Activated naive CD4-positive, alpha-beta T cell treated with anti-CD3 and anti-CD28 coated beads, Interleukin-2, amount 50 U/mL, for 16 hours (primary cell): ENCODE measurements around the gene TNKS1BP1.
"Not testable (repeated sequence)": the region's sequence is repeated elsewhere in the genome, so short reads cannot be mapped to it uniquely, and the experiment has no call there.

Experiments
- DNase-seq: peaks from one replicate; pipeline ENCODE4 v3.0.0-alpha.2; 2020

TNKS1BP1 gene

GRCh38 chr11:57324886-57325734 is at the start of gene TNKS1BP1:
Gene TNKS1BP1, minus strand, starts transcription at chr11:57324952. Its CDS starts 3,067 bp downstream, at chr11:57321885.
- DNase-seq, result peak; percentile 92

- DNase-seq, result no peak
Measured at GRCh38 chr11:57373146-57373545, 48.4 kb upstream of the TNKS1BP1 start.

- DNase-seq, result no peak
Measured at GRCh38 chr11:57370941-57371340, 46.2 kb upstream of the TNKS1BP1 start.

GRCh38 chr11:57370251-57370650 is 45.5 kb upstream of the TNKS1BP1 start:
- DNase-seq, result no peak

- no peak for DNase-seq
Measured at GRCh38 chr11:57368845-57369232, 44.1 kb upstream of the TNKS1BP1 start.

GRCh38 chr11:57368106-57368844 is 43.5 kb upstream of the TNKS1BP1 start:
- no peak for DNase-seq

- DNase-seq, result no peak
Measured at GRCh38 chr11:57364851-57365660, 40.3 kb upstream of the TNKS1BP1 start.

GRCh38 chr11:57363131-57364080 is 38.7 kb upstream of the TNKS1BP1 start:
- DNase-seq, result no peak

GRCh38 chr11:57361926-57362325 is 37.2 kb upstream of the TNKS1BP1 start:
- DNase-seq, result no peak

- not testable (repeated sequence) for DNase-seq
Measured at GRCh38 chr11:57361420-57361819, 36.7 kb upstream of the TNKS1BP1 start.

- DNase-seq, result no peak
Measured at GRCh38 chr11:57360991-57361390, 36.2 kb upstream of the TNKS1BP1 start.

GRCh38 chr11:57359896-57360690 is 35.3 kb upstream of the TNKS1BP1 start:
- no peak for DNase-seq

- no peak for DNase-seq
Measured at GRCh38 chr11:57359396-57359795, 34.6 kb upstream of the TNKS1BP1 start.

GRCh38 chr11:57358991-57359390 is 34.2 kb upstream of the TNKS1BP1 start:
- DNase-seq, result no peak

GRCh38 chr11:57358543-57358961 is 33.8 kb upstream of the TNKS1BP1 start:
- no peak for DNase-seq

GRCh38 chr11:57357856-57358255 is 33.1 kb upstream of the TNKS1BP1 start:
- no peak for DNase-seq

GRCh38 chr11:57357310-57357709 is 32.6 kb upstream of the TNKS1BP1 start:
- DNase-seq, result no peak

- DNase-seq, result no peak
Measured at GRCh38 chr11:57356268-57356667, 31.5 kb upstream of the TNKS1BP1 start.

- no peak for DNase-seq
Measured at GRCh38 chr11:57354699-57355098, 29.9 kb upstream of the TNKS1BP1 start.

GRCh38 chr11:57353852-57354251 is 29.1 kb upstream of the TNKS1BP1 start:
- DNase-seq, result no peak

- no peak for DNase-seq
Measured at GRCh38 chr11:57353446-57353845, 28.7 kb upstream of the TNKS1BP1 start.
